Stomach (tissue), 9 donors: ENCODE measurements around the gene SELENOM. TPM values are rescaled to one million over a fixed set of nuclear protein-coding genes. Genes with fewer than 3 reads are reported as not detected.

Experiments
- DNase-seq, 2 donors: peaks; one replicate each; pipeline versions ENCODE4 v3.0.0 to v3.0.0-alpha.2; 2013 to 2019
- H3K27ac ChIP-seq, 5 donors: fragments of 200-600 bp in 4 of 5; sonication (generic) in 4 of 5; one replicate each; pipeline ENCODE4 v1.5.1; 2013 to 2019; ENCODE audit warnings: mild to moderate bottlenecking in 1 of 5, moderate library complexity in 1 of 5
- H3K27me3 ChIP-seq, 3 donors: fragments of 200-600 bp; sonication (generic); one replicate each; pipeline ENCODE4 v1.5.1; 2017 to 2019; ENCODE audit warnings: mixed run types in 1 of 3
- H3K36me3 ChIP-seq, 4 donors: fragments of 200-600 bp; sonication (generic); 1 replicate in 3 of 4; 2 replicates in 1 of 4; pipeline ENCODE4 v1.5.1; 2016 to 2019
- H3K4me1 ChIP-seq, 4 donors: fragments of 200-600 bp; sonication (generic); one replicate each; pipeline ENCODE4 v1.5.1; 2016 to 2019
- H3K4me3 ChIP-seq, 4 donors: fragments of 200-600 bp; sonication (generic) in 3 of 4; one replicate each; pipeline ENCODE4 v1.5.1; 2016 to 2019; ENCODE audit warnings: mild to moderate bottlenecking in 1 of 4
- H3K9me3 ChIP-seq, 4 donors: fragments of 200-600 bp; sonication (generic); one replicate each; pipeline ENCODE4 v1.5.1; 2016 to 2019
- CTCF ChIP-seq, 7 experiments: fragments of 450-650 bp in 4 of 7; fragments of 200-600 bp in 3 of 7; sonication (generic) in 3 of 7; IDR thresholded peaks; one replicate each; pipeline ENCODE4 v1.5.1; 2016 to 2019; ENCODE audit warnings: antibody characterized with exemption in 7 of 7, control low read depth in 2 of 7, mild to moderate bottlenecking in 1 of 7
- EP300 ChIP-seq: sonication (generic); formaldehyde crosslinking; IDR thresholded peaks from one replicate; pipeline ENCODE4 v1.6.1; 2017; ENCODE audit warnings: antibody characterized with exemption
- POLR2A ChIP-seq, 4 donors: fragments of 450-650 bp; IDR thresholded peaks; one replicate each; pipeline ENCODE4 v1.6.1; 2016; ENCODE audit warnings: antibody characterized with exemption in 4 of 4, control low read depth in 2 of 4, mild to moderate bottlenecking in 1 of 4, moderate library complexity in 1 of 4
- POLR2AphosphoS5 ChIP-seq, 3 donors: sonication (generic); formaldehyde crosslinking; IDR thresholded peaks; one replicate each; pipeline ENCODE4 v1.6.1; 2016; ENCODE audit warnings: antibody characterized with exemption in 3 of 3
- WGBS, 5 donors: extraction: QIAGEN DNeasy Blood & Tissue Kit in 3 of 5; methylation state at CpG; one replicate each; pipeline versions ENCODE4 v1.1.5 to v1.1.7; 2013 to 2018; 5-methylcytosine and 5-hydroxymethylcytosine counted together
- intact Hi-C: fragments of 100-400 bp; cut with DNase I; formaldehyde crosslinking; loops from one replicate; pipeline ENCODE4 v1.15.1; 2023; ENCODE audit warnings: low total_unique reads
- polyA plus RNA-seq, 3 donors: library from polyadenylated mRNA; stranded (reverse); fragments of 200-250 nt; gene quantifications; one replicate each; pipeline ENCODE4 v1.2.3, GENCODE V29; 2013
- total RNA-seq, 5 donors: library from RNA; depleted of rRNA; stranded (reverse); fragments of >200 nt; gene quantifications; one replicate each; pipeline versions ENCODE4 v1.1.0 to v1.2.3, GENCODE V29; 2014 to 2016
- donor health status: healthy with polysubstance abuse.
- donor health status: Bipolar disorder and iron deficiency.
- donor health status: healthy.

SELENOM gene
- total and polyA plus RNA-seq, 8 donors = 59.8 to 1,443 (median 377) TPM

DNA sequence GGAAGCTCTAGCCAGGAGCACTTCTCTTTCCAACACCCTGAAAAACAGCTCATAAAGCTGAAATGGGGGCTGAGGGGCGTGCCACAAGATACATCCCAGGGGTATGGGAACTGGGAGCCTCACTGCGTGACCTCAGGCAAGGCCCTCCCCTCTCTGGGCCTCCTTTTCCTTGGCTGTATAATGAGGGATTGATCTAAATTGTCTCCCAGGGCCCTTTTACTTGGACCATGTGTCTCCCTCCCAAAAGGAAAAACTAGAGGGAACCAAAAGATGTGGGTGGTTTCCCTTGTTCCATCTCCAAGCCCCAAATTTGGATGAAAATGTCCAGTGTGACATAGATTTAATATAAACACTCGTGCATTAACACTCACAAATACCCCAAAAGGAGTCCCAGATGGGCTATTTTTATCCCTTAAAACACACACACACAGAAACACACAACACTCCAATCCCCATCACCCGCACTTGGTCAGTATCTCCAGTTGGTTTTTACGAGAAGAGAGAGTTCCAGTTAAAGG lies 52.2 kb downstream of the SELENOM start:
- Histone ChIP-seq H3K27me3 (no peaks in the 10 kb centered on the region), H3K4me1 (peaks cover 14 to 33% (median 23%) of the 10 kb centered on the region in 4 donors), H3K9me3 (no peaks in the 10 kb centered on the region), H3K4me3 (no peak overlapping the region), H3K27ac (peak overlapping the region; percentile 76 to 90 (median 83)), H3K36me3 (no peaks in the 10 kb centered on the region)
- intact Hi-C loops = no loop called here
- peak in 1 of 2 donors; percentile 78 for DNase-seq
- WGBS, 5 donors = 42 to 49% (median 48%) methylated on average over 5 of the region's 5 CpGs
- TF ChIP-seq POLR2AphosphoS5 (IDR thresholded peaks at IDR 0.05) (no peak), POLR2A (IDR thresholded peaks at IDR 0.05) (no peak), EP300 (no peak), CTCF (IDR thresholded peaks at IDR 0.05) (no peak)

Other genes with a start within 250 kb of the SELENOM start
- 10 to 100 TPM in 4 of 5 donors, 1 to 10 TPM in 1; 8.4 to 64.8 (median 19.6) TPM for gene MORC2, start 138.8 kb downstream of the SELENOM start, total RNA-seq
- gene MORC2, start 138.8 kb downstream of the SELENOM start, polyA plus RNA-seq = 10 to 100 TPM in 2 of 3 donors, 1 to 10 TPM in 1; 4.4 to 23.5 (median 14.3) TPM
- 100 to 1,000 TPM in 1 of 5 donors, 10 to 100 TPM in 4; 52.1 to 108 (median 86.2) TPM for gene TUG1, start 138.3 kb downstream of the SELENOM start, total RNA-seq
- 10 to 100 TPM; 11.3 to 34.2 (median 15.9) TPM for gene TUG1, start 138.3 kb downstream of the SELENOM start, polyA plus RNA-seq
- gene SMTN, start 26.2 kb downstream of the SELENOM start, total RNA-seq = 100 to 1,000 TPM; 120 to 607 (median 406) TPM
- gene SMTN, start 26.2 kb downstream of the SELENOM start, polyA plus RNA-seq = 100 to 1,000 TPM in 1 of 3 donors, 10 to 100 TPM in 2; 51.5 to 424 (median 78.5) TPM
- gene INPP5J, start 15.4 kb upstream of the SELENOM start, total RNA-seq = 10 to 100 TPM in 2 of 5 donors, 1 to 10 TPM in 3; 1.8 to 34.4 (median 9.6) TPM
- 1 to 10 TPM; 5.5 to 9.5 (median 7.5) TPM for gene INPP5J, start 15.4 kb upstream of the SELENOM start, polyA plus RNA-seq
- not detected for gene PLA2G3, start 32.9 kb upstream of the SELENOM start, total RNA-seq
- gene PLA2G3, start 32.9 kb upstream of the SELENOM start, polyA plus RNA-seq = 1 to 10 TPM in 1 of 3 donors, under 1 TPM in 1, not detected in 1; 0.75 to 2.5 TPM
- 10 to 100 TPM in 4 of 5 donors, 1 to 10 TPM in 1; 3.5 to 35.7 (median 24.4) TPM for gene RNF185, start 52.6 kb upstream of the SELENOM start, total RNA-seq
- gene RNF185, start 52.6 kb upstream of the SELENOM start, polyA plus RNA-seq = 10 to 100 TPM; 18.9 to 25.4 (median 19.2) TPM
- 100 to 1,000 TPM in 3 of 5 donors, 10 to 100 TPM in 2; 96.3 to 541 (median 124) TPM for gene LIMK2, start 104.7 kb upstream of the SELENOM start, total RNA-seq
- 10 to 100 TPM; 19.9 to 26.6 (median 24.0) TPM for gene LIMK2, start 104.7 kb upstream of the SELENOM start, polyA plus RNA-seq
- gene PIK3IP1, start 184.9 kb upstream of the SELENOM start, total RNA-seq = 10 to 100 TPM in 3 of 5 donors, 1 to 10 TPM in 2; 3.5 to 53.0 (median 20.5) TPM
- gene PIK3IP1, start 184.9 kb upstream of the SELENOM start, polyA plus RNA-seq = 1 to 10 TPM; 6.6 to 8.5 (median 7.6) TPM
- gene PATZ1, start 238.8 kb upstream of the SELENOM start, total RNA-seq = 10 to 100 TPM in 3 of 5 donors, 1 to 10 TPM in 2; 4.9 to 20.9 (median 14.1) TPM
- gene PATZ1, start 238.8 kb upstream of the SELENOM start, polyA plus RNA-seq = 10 to 100 TPM in 2 of 3 donors, 1 to 10 TPM in 1; 7.8 to 21.1 (median 13.8) TPM